Heart right ventricle (tissue), 16 donors: ENCODE measurements around the gene RPGRIP1L. TPM values are rescaled to one million over a fixed set of nuclear protein-coding genes. Genes with fewer than 3 reads are reported as not detected.

Experiments
- ATAC-seq, 8 donors: fragments of 200-7000 bp; cut with Tn5 transposase; one replicate each; pipeline ENCODE4 v1.9.1; 2020; ENCODE audit warnings: mild to moderate bottlenecking in 8 of 8, moderate library complexity in 8 of 8, moderate number of reproducible peaks in 1 of 8
- DNase-seq, 2 donors: peaks; one replicate each; pipeline ENCODE4 v3.0.0-alpha.2; 2020
- H3K27ac ChIP-seq, 10 donors: fragments of 200-600 bp; sonication (generic) in 2 of 10; one replicate each; pipeline versions ENCODE4 v1.5.0 to v1.8.0; 2020 to 2022; ENCODE audit warnings: mild to moderate bottlenecking in 3 of 10
- H3K27me3 ChIP-seq, 7 donors: fragments of 200-600 bp; one replicate each; pipeline ENCODE4 v1.8.0; 2021 to 2022; ENCODE audit warnings: mild to moderate bottlenecking in 2 of 7
- H3K36me3 ChIP-seq, 9 donors: fragments of 200-600 bp; sonication (generic) in 1 of 9; one replicate each; pipeline versions ENCODE4 v1.5.0 to v1.8.0; 2020 to 2022; ENCODE audit warnings: mild to moderate bottlenecking in 2 of 9
- H3K4me1 ChIP-seq, 9 donors: fragments of 200-600 bp; sonication (generic) in 1 of 9; one replicate each; pipeline versions ENCODE4 v1.5.0 to v1.8.0; 2020 to 2022; ENCODE audit warnings: mild to moderate bottlenecking in 4 of 9
- H3K4me3 ChIP-seq, 10 donors: fragments of 200-600 bp; sonication (generic) in 2 of 10; one replicate each; pipeline versions ENCODE4 v1.5.0 to v1.8.0; 2020 to 2022; ENCODE audit warnings: mild to moderate bottlenecking in 7 of 10, moderate library complexity in 2 of 10
- H3K9me3 ChIP-seq, 11 donors: fragments of 200-600 bp in 10 of 11; sonication (generic) in 2 of 11; one replicate each; pipeline versions ENCODE4 v1.5.0 to v1.8.0; 2013 to 2022; ENCODE audit warnings: mild to moderate bottlenecking in 2 of 11, control low read depth in 1 of 11, moderate library complexity in 1 of 11
- WGBS, 2 donors: extraction: QIAGEN DNeasy Blood & Tissue Kit; methylation state at CpG; one replicate each; pipeline ENCODE4 v1.1.7; 2013; ENCODE audit warnings: inconsistent platforms in 1 of 2; 5-methylcytosine and 5-hydroxymethylcytosine counted together
- intact Hi-C, 10 donors: fragments of 100-400 bp; cut with DNase I; formaldehyde crosslinking; loops; one replicate each; pipeline versions ENCODE4 v1.11.1 to v1.14.2; 2022
- polyA plus RNA-seq, 2 donors: library from polyadenylated mRNA; stranded (reverse); fragments of 200-250 nt; gene quantifications; one replicate each; pipeline ENCODE4 v1.2.3, GENCODE V29; 2013
- total RNA-seq, 10 donors: library from RNA; stranded (reverse); fragmentation: NEBNext Ultra II Directional in 3 of 10; extraction: Animal tissue kit (Norgen Biotek cat#: 25700) in 3 of 10; gene quantifications; one replicate each; pipeline versions ENCODE4 v1.2.1 to v1.2.4, GENCODE V29; 2021 to 2023
- TF ChIP-seq, protein P1 (sequence below), 9 donors: fragments of 200-600 bp; sonication (generic) in 2 of 9; IDR thresholded peaks; one replicate each; pipeline versions ENCODE4 v1.5.0 to v1.8.0; 2021 to 2022; ENCODE audit warnings: antibody characterized with exemption in 9 of 9, mild to moderate bottlenecking in 5 of 9, moderate library complexity in 1 of 9
- donor health status: Arrhythmogenic right ventricular cardiomyopathy.
- donor health status: ischemic (EF 13 %, LVEDD 7.1; RV severe dilation, severe dysfunction).
- donor health status: healthy with polysubstance abuse.
- donor health status: DM: no; HTN: yes; CAD: no.
- donor health status: DM: no; HTN: no; CAD: no.
- donor health status: ischemic (EF 25% LVEDD 6.9; RV normal size, moderate dysfunction).
- donor health status: ischemic (EF 25% LVEDD 5.7; RV mildly dilated, moderate dysfunction).
- donor health status: healthy.
- donor health status: DM: yes; HTN: yes; CAD: no.
- donor health status: Ischemic cardiomyopathy.
- donor health status: ischemic (EF 35%, LVEDD 5.7; RV mildly dilated, moderate dysfunction).
- donor health status: nonischemic (EF 11% LVEDD 7.7; RV severe dilation, severe dysfunction).
- donor health status: DM: yes; HTN: yes; CAD: no.
- donor health status: PGD.
- donor health status: ischemic (EF 29% LVEDD 5.4; RV normal size, mild dysfunction).
- donor health status: nonischemic (EF 23%, LVEDD 6.1; RV moderate dilation, normal function).

Gene RPGRIP1L
- total and polyA plus RNA-seq, 12 donors = 0.96 to 3.7 (median 2.4) TPM

DNA sequence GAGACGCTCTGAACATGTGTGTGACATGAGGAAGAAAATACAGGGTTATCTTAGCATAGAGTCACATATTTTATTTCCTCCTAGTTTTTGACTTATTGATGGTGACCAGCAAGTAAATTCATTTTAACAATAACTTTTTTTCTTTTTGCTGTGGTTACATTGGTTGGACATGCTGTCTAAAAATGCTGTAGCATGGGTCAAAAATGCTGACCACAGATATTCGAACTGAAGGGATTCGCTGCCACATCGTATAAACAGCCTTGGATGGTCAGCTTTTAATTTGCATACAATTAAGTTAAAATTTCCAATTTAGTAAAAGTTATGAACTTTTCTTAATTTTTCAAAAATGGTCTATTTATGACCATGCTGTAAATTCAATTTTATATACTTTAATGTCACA lies 30.5 kb downstream of the RPGRIP1L start:
- H3K27ac ChIP-seq = no peak overlapping the region

DNA sequence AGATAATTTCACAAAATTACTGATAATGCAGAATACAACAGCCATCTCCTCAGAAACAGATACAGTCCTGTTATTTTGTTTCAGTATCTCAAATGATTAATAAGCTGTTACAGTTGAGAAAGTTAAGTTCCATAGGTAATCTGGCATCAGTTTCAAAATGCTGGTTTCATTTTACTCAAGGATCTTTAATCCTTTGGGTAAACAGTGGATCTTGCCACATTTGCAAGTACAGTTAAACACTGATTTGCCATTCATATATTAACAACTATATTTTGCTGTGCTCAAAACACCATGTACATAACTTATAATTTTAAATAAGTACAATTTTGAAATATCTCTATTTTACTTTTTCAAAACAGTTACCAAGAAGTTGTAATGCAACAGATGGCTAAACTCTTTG lies 31.2 kb downstream of the RPGRIP1L start:
- no peaks in the 10 kb centered on the region for H3K27me3 ChIP-seq
- ATAC-seq (no peak), DNase-seq (no peak)
- no peaks in the 10 kb centered on the region for H3K9me3 ChIP-seq
- H3K4me1 ChIP-seq = no peaks in the 10 kb centered on the region
- no peak overlapping the region for H3K27ac ChIP-seq
- peaks cover 0 to 5% (median 0%) of the 10 kb centered on the region in 9 donors for H3K36me3 ChIP-seq
- TF ChIP-seq, protein P1, sequence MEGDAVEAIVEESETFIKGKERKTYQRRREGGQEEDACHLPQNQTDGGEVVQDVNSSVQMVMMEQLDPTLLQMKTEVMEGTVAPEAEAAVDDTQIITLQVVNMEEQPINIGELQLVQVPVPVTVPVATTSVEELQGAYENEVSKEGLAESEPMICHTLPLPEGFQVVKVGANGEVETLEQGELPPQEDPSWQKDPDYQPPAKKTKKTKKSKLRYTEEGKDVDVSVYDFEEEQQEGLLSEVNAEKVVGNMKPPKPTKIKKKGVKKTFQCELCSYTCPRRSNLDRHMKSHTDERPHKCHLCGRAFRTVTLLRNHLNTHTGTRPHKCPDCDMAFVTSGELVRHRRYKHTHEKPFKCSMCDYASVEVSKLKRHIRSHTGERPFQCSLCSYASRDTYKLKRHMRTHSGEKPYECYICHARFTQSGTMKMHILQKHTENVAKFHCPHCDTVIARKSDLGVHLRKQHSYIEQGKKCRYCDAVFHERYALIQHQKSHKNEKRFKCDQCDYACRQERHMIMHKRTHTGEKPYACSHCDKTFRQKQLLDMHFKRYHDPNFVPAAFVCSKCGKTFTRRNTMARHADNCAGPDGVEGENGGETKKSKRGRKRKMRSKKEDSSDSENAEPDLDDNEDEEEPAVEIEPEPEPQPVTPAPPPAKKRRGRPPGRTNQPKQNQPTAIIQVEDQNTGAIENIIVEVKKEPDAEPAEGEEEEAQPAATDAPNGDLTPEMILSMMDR (IDR thresholded peaks at IDR 0.05) = no peak
- intact Hi-C loops = no loop called here
- no peak overlapping the region for H3K4me3 ChIP-seq

More for the DNA sequence above, 30.5 kb downstream of the RPGRIP1L start:
- intact Hi-C loops = no loop called here
- Histone ChIP-seq H3K36me3 (peaks cover 0 to 5% (median 0%) of the 10 kb centered on the region in 9 donors), H3K27me3 (no peaks in the 10 kb centered on the region), H3K4me1 (no peaks in the 10 kb centered on the region), H3K4me3 (no peak overlapping the region), H3K9me3 (no peaks in the 10 kb centered on the region)
- TF ChIP-seq, protein P1 (IDR thresholded peaks at IDR 0.05) = no peak
- WGBS, 2 donors = 97 to 99% methylated on average over 4 of the region's 4 CpGs
- ATAC-seq (no peak), DNase-seq (no peak)

DNA sequence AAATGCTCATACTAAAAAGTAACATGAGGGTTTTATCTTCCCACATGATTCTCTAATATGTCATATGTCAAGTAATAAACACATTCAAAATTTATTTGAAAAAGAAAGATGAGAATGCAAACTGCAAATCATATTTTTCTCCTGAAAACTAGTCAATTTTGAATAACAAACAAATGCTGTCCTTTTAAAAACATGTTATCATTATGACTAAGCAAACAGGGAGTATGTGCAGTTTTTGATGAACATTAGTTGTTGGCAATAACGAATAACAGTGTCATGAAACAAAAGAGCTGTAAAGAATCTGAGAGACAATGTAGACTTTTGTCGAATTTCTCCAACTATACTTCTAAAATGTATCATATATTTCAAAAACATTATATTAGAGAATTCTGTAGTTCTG lies 34.8 kb downstream of the RPGRIP1L start:
- Histone ChIP-seq H3K27ac (no peak overlapping the region), H3K9me3 (no peaks in the 10 kb centered on the region), H3K4me1 (peaks cover 0 to 13% (median 0%) of the 10 kb centered on the region in 9 donors), H3K4me3 (no peak overlapping the region), H3K36me3 (peaks cover 0 to 5% (median 0%) of the 10 kb centered on the region in 9 donors), H3K27me3 (no peaks in the 10 kb centered on the region)
- TF ChIP-seq, protein P1 (IDR thresholded peaks at IDR 0.05) = no peak
- WGBS, 2 donors = 87 to 91% methylated on average over 2 of the region's 2 CpGs
- ATAC-seq = no peak
- intact Hi-C loops = no loop called here
- no peak for DNase-seq

DNA sequence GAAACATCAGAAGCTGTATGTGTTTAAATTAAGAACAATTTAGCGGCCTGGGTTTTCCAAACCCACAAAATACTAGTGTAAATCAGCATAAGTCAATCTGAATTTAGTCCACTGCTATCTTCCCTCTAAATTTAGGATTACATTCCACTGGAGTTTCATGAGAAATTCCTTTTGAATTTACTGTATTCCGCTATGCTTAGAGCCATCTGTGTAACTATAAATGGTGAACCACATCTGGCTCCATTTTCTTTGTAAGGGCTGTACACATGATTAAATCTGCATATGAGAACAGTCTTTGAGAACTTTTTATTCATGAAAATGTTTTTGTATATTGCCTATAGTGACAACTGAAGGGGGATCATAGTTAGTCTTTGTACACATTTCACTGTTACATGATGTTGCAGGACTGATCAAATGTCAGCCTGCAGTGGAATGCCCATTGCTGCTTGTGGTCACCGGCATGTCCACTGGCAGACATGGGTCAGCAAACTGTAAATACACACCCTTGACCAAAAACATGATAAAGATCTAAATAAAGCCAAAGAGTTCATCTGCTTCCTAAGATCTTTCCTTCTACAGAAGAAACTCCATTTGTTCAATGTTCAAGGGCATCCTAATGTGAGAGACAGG lies 36.8 kb downstream of the RPGRIP1L start:
- DNase-seq (no peak), ATAC-seq (no peak)
- Histone ChIP-seq H3K27ac (no peak overlapping the region), H3K4me3 (no peak overlapping the region), H3K36me3 (peaks cover 0 to 5% (median 0%) of the 10 kb centered on the region in 9 donors), H3K9me3 (no peaks in the 10 kb centered on the region), H3K4me1 (peaks cover 0 to 13% (median 0%) of the 10 kb centered on the region in 9 donors), H3K27me3 (no peaks in the 10 kb centered on the region)
- TF ChIP-seq, protein P1 (IDR thresholded peaks at IDR 0.05) = no peak
- WGBS, 2 donors = 91 to 96% methylated on average over 3 of the region's 3 CpGs
- intact Hi-C loops = no loop called here
